Stimulated activated CD8-positive, alpha-beta memory T cell treated with anti-CD3 and anti-CD28 coated beads, Interleukin-15, amount 100 ng/mL, for 1 hour (primary cell): ENCODE data around the gene PLCL1.
A peak's percentile ranks its signal among the peaks of the same experiment; 100 is the strongest.
"Not testable (repeated sequence)": the region's sequence is repeated elsewhere in the genome, so short reads cannot be mapped to it uniquely, and the experiment has no call there.

ENCODE experiments used
- DNase-seq: peaks from one replicate; pipeline ENCODE4 v3.0.0-alpha.2; 2020; ENCODE audit warnings: low read depth

Gene PLCL1

GRCh38 chr2:198000417-198000816 is 196.0 kb downstream of the PLCL1 start:
- DNase-seq = no peak

DNA sequence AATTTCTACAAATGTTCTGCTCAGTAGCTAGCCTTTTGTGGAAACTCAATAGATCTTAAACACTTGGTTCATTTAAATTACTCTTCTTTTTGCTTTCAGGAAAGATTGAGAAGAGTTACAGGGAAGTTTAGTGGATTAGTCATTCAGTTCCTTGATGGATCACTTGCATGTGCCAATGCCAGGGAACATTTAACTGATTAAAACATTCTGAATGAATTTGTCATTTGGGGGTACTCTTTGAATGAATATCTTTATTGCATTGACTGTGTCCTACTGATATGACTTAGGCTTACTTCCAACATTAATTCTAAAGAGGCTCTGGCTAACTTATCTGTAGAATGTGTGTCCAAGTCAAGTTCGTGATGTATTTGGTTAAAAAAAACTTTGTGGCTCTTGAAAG is 199.8 kb downstream of the PLCL1 start:
- no peak for DNase-seq

DNA sequence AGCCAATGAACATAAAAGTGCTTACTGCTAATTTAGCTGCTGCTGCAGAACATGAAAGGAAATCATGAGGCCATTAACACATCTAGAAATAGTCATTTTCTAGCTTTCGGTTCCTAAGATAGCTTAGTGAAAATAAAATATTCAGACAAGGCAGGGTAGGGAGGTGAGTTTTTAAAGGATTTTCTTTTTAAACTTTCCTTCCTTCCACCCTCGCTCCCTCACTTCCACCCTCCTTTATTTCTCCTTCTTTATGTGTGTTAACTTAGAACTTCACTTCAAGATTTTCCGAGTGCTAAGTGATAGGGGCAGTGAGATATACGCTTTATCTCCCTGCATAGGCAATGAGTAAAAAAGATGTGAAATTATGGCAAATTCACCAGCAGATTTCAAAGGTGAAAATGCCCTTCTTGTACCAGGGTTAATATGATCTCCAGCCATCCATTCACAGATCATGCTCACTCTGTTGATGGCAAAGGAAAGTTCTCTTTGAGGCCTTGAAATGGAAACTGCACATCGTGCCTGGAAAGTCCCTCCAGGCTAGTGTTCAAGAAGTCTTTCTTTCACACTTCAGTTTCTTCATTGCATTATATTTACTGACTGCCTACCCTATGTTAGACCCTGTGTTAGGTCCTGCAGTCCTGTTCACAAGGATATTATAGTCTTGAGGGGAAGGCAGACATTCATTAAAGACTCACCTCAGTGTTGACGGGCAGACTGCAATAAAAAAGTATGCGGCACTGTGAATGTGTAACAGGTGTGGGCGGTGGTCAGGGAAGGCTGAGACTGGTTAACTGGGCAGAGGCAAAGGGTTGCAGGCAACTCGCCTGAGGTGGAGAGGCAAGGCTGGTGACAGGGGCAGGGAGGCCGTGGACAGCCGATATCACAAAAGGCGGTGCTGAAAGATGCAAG is 200.8 kb downstream of the PLCL1 start:
- DNase-seq = no peak

DNA sequence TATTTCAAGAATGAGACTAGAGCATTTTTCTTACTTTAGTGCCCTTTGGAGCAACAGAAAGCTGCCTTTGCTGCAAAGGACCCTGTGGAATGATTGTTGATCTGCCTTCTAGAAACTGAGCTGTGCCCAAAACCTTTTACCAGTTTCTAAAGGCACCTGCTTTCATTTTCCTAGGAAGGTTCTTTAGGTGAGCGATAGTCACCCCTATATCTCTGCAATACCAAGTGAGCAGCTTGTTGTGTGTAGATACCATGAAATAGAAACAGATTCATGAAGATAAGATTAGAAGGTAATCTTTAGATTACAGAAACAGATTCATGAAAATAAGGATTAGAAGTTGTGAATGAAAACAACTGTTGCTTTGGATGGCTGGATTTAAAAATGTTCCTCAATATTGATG is 202.3 kb downstream of the PLCL1 start:
- no peak for DNase-seq

DNA sequence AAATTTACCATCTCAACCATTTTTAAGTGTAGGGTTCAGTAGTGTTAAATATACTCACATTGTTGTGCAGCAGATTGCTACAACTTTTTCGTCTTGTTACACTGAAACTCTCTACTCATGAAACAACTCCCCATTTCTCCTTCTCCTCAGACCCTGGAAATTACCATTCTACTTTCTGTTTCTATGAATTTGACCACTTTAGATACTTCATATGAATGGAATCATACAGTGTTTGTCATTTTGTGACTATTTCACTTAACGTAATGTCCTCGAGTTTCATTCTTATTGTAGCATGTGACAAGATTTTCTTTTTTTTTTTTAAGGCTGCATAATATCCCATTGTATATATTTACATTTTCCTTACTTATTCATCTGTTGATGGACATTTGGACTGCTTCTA is 203.8 kb downstream of the PLCL1 start:
- DNase-seq = no peak

GRCh38 chr2:198012025-198012424 is 207.6 kb downstream of the PLCL1 start:
- DNase-seq = no peak

- DNase-seq = no peak
Observed at GRCh38 chr2:198016243-198016642, 211.8 kb downstream of the PLCL1 start.

- DNase-seq = no peak
Observed at GRCh38 chr2:198017068-198017467, 212.7 kb downstream of the PLCL1 start.

DNA sequence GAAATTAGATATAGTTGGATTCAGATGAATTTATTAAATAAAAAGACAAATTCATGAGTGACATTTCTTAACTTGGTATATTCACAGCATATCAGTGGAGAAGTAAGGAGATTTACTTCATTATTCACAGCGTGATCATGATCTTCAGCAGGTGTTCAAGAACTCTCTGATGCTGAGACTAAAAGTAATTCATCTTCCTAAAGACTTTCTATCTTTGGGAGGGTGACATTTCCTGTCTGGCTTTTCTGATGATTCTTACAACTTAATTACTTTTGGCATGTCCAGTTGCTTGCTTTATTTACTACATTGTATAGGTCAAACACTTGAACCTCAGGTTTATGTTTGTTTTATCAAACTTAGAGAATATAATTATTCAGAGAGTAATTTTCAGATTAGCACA is 224.6 kb downstream of the PLCL1 start:
- no peak for DNase-seq

DNA sequence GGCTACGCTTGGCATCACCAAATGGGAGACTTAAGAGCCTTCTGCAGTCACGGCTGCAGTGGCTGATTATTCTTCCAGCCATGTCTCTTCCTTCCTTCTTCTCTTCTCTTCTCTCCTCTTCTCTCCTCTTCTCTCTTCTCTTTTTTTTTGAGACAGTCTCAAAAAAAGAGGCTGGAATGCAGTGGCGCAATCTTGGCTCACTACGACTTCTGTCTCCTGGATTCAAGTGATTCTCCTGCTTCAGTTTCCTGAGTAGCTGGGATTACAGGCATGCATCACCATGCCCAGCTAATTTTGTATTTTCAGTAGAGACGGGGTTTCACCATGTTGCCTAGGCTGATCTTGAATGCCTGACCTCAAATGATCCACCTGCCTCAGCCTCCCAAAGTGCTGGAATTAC is 225.2 kb downstream of the PLCL1 start:
- DNase-seq = not testable (repeated sequence)

- no peak for DNase-seq
Observed at GRCh38 chr2:198033626-198034025, 229.2 kb downstream of the PLCL1 start.

DNA sequence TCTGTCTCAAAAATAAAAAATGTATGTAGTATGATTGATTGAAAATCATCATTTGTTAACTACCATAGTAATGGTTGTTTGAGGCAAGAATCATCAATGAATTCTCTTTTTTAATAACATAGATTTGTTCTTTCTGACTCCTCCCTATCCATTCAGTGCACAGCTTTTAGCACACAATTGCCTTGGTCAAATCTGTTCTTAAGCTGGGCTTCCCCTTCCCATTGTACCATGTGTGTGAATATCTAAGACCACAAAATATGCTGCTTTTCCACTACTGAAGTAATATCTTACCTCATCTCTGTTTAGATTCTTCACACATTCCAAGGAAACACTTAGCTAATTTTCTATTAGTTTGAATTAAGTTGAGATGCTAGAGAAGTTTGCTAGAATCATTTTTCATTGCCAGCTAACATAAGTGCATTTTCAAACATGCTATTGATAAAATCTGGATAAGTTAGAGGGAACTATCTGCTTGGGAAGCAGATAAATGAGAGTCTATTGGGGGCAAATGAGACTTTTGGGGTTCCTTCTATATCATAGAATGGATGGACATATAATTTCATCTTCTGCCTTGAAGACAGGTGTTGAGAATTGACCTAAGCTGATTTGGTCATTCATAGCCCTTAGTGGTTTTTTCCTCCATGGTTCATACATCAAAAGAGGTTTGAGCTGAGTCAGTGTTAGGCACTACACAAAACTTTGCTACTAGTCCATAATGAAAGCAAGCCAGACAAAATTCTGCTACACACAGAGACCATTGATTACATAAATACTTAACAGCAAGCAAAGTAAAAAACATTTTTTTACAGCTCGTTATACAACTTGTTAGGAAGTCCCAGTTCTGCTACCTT is 231.9 kb downstream of the PLCL1 start:
- no peak for DNase-seq

GRCh38 chr2:198040835-198041234 is 236.4 kb downstream of the PLCL1 start:
- no peak for DNase-seq

- DNase-seq = no peak
Observed at GRCh38 chr2:198042189-198042588, 237.8 kb downstream of the PLCL1 start.

DNA sequence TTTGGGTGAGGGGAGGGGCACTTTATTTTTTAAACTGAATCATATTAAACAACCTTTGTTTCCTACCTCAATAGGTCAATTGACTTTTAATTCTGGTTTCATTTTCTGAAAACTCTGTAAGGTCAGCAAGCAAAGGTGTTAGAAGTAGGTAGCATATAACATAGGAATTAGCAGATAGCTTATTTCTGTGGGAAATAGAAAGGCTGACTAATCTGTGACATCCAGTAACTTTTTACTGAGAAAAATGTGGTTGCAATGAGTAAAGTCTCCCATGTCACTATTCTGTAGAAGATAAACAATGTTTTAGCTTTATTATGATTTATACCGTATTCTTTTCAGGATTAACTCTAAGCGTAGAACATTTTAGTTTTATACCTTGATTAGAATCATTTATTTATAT is 240.4 kb downstream of the PLCL1 start:
- no peak for DNase-seq

- DNase-seq = no peak
Observed at GRCh38 chr2:198045227-198045626, 240.8 kb downstream of the PLCL1 start.

DNA sequence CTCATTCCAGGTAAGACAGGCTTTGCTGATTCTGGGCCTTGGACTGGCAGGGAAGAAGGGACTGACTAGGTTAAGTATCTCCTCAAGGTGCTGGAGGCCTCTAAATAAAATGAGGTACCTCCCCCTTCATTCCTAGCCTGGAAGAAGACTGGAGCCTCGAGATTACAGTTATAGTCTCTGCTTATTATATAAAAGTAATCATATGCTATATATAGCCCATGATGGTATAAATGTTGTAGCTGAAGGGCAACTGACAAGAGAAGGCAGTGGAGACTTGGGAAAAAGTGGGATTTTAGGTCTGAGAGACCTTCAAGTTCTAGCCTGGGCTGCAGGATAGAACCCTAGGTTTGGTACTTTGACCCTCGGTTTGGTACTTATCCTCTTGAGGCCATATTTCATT is 248.3 kb downstream of the PLCL1 start:
- no peak for DNase-seq

GRCh38 chr2:198053148-198053547 is 248.8 kb downstream of the PLCL1 start:
- no peak for DNase-seq

DNA sequence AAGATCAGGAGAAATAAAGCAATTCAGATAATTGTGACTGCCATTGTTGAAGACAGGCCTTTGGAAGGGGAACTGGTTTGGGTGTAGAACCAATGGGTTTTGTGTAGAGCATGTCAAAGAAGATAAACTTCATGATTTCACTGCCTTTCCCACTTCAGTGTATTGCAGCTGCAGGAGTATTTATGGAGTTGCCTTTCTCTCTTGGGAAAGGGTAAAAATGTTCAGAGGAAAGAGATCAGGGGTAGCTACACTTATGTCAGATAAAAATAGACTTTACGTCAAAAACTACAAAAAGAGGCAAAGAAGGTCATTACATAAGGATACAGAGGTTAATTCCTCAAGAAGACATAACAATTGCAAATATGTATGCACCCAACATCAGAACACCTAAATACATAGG is 249.4 kb downstream of the PLCL1 start:
- DNase-seq = no peak

DNA sequence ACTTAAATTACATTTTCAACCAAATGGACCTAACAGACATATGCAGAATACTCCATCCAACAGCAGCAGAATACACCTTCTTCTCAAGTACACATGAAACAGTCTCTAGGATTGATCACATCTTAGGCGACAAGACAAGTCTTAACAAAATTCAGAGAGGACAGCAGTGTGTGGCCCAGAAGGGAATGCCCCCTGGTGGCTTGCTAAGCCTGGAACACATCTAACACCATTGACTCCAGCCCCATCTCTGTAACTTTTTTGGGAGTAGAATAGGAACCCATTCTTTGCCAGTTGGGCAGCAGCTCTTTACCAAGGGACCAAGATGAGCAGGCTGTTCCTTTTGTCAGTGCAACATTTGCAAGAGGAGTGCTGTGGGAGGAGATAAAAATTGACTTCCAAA is 249.9 kb downstream of the PLCL1 start:
- peak; percentile 6 for DNase-seq

DNA sequence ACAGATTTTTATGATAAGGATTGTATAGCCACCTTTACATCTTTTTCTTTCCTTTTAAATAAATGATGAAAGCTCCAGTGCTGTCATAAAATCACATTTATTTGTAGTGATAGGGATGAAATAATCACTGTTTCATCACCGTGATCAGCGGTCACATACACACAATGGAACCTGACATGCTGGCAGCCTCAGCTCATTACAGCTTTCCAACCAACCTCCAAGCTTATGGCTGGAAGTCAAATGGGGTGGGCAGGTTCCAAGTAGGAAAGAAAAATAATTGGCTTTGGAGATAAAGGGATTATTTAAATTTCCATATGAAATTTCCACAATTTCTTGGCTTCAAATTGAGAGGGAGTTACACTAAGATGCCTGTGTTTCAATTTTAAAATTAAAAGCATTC is 251.3 kb downstream of the PLCL1 start:
- no peak for DNase-seq

- DNase-seq = no peak
Observed at GRCh38 chr2:198056836-198057235, 252.4 kb downstream of the PLCL1 start.

DNA sequence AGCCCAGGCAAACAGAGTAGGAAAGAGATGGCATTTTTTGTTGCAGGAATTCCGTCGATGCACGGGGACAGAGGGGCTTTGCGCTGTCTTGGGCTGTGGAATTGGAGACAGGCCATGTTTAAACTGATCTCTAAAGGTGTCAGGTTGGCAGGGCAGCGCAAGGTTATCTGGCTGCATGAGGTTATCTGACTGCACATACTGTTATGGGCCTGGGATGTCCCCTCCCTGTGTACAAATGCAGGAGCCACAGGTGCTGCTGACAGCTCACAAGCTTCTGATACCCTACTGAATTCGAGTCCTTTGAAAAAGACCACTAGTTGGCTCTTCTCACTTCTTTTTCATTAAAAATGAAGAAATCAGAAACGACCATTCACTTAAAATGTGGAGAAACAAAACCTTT is 255.4 kb downstream of the PLCL1 start:
- no peak for DNase-seq
